Caco-2 (cell line): ENCODE data around the gene ZNF367. TPM values are rescaled to one million over a fixed set of nuclear protein-coding genes. Genes with fewer than 3 reads are reported as not detected.
A peak's percentile ranks its signal among the peaks of the same experiment; 100 is the strongest.

ENCODE experiments used
- BruUV-seq: library from RNA; stranded (reverse); fragments of 400-500 nt; replicated peaks from 2 replicates; lab custom pipeline; 2021; lab: Mats Ljungman, UMichigan
- CTCF ChIA-PET: fragments of 300-600 bp; sonication (Branson Sonifier 250); formaldehyde crosslinking; loops from one replicate; lab custom pipeline; 2022; ENCODE audit warnings: antibody characterized with exemption; lab: Charles Lee
- POLR2A ChIA-PET: fragments of 300-600 bp; sonication (Branson Sonifier 250); formaldehyde crosslinking; loops from one replicate; lab custom pipeline; 2022; ENCODE audit warnings: antibody characterized with exemption; lab: Charles Lee
- DNase-seq, 2 experiments: peaks; one replicate each; pipeline versions ENCODE4 v3.0.0 to v3.0.0-alpha.2; 2020 to 2022
- H3K27me3 ChIP-seq: replicated peaks from 2 replicates; pipeline ENCODE4 v1.6.0; 2011; ENCODE audit warnings: low read length; ENCODE audit not compliant: control insufficient read depth, insufficient read depth
- H3K36me3 ChIP-seq: 2 replicates; pipeline ENCODE4 v1.5.1; 2011; ENCODE audit warnings: low read length; ENCODE audit not compliant: control insufficient read depth, insufficient read depth
- H3K4me1 ChIP-seq: fragments of 250-450 bp; sonication (Bioruptor Pico); 2 replicates; pipeline ENCODE4 v1.5.1; 2020; ENCODE audit warnings: mild to moderate bottlenecking
- H3K4me3 ChIP-seq: 2 replicates; pipeline ENCODE4 v1.5.1; 2011; ENCODE audit warnings: low read depth, mild to moderate bottlenecking, control low read depth, low read length
- H3K9me3 ChIP-seq: fragments of 250-450 bp; sonication (Bioruptor Pico); 2 replicates; pipeline ENCODE4 v1.5.1; 2020; ENCODE audit warnings: mild to moderate bottlenecking, moderate library complexity
- H3K27ac Mint-ChIP-seq: one replicate; pipeline ENCODE4 v1.8.0; 2022; ENCODE audit warnings: mixed read lengths; ENCODE audit not compliant: unreplicated experiment
- H3K27me3 Mint-ChIP-seq: one replicate; pipeline ENCODE4 v1.8.0; 2022; ENCODE audit warnings: mixed read lengths; ENCODE audit not compliant: insufficient read depth, unreplicated experiment
- H3K36me3 Mint-ChIP-seq: one replicate; pipeline ENCODE4 v1.8.0; 2022; ENCODE audit warnings: mild to moderate bottlenecking, mixed read lengths; ENCODE audit not compliant: insufficient read depth, unreplicated experiment
- H3K4me1 Mint-ChIP-seq: one replicate; pipeline ENCODE4 v1.8.0; 2022; ENCODE audit warnings: low read depth, mixed read lengths; ENCODE audit not compliant: unreplicated experiment
- H3K4me3 Mint-ChIP-seq: one replicate; pipeline ENCODE4 v1.8.0; 2022; ENCODE audit warnings: mild to moderate bottlenecking, moderate library complexity, mixed read lengths; ENCODE audit not compliant: unreplicated experiment
- H3K9me3 Mint-ChIP-seq: one replicate; pipeline ENCODE4 v1.8.0; 2022; ENCODE audit warnings: mixed read lengths; ENCODE audit not compliant: unreplicated experiment
- CTCF ChIP-seq, 2 experiments: fragments of 200-600 bp in 1 of 2; IDR thresholded peaks; 1 replicate in 1 of 2; 2 replicates in 1 of 2; pipeline versions ENCODE4 v1.5.1 to v1.8.0; 2011 to 2022; ENCODE audit warnings: antibody characterized with exemption in 1 of 2, control low read depth in 1 of 2, inconsistent platforms in 1 of 2, low read depth in 1 of 2, low read length in 1 of 2, mild to moderate bottlenecking in 1 of 2, moderate library complexity in 1 of 2; ENCODE audit not compliant: insufficient read depth in 1 of 2, severe bottlenecking in 1 of 2, unreplicated experiment in 1 of 2
- intact Hi-C: fragments of 100-400 bp; cut with micrococcal nuclease; formaldehyde crosslinking; loops from one replicate; pipeline ENCODE4 v1.10.0; 2022; ENCODE audit not compliant: unreplicated experiment
- total RNA-seq: library from RNA; stranded (reverse); gene quantifications from 2 replicates; pipeline ENCODE4 v1.2.3, GENCODE V29; 2022

The ZNF367 gene
- total RNA-seq, 1 experiment from 2014 or later, result 10.0 TPM

- Mint-ChIP-seq H3K27ac (no peak overlapping the region), H3K27me3 (no peaks in the 10 kb centered on the region), H3K4me1 (no peaks in the 10 kb centered on the region), H3K9me3 (no peaks in the 10 kb centered on the region), H3K36me3 (peaks cover 37% of the 10 kb centered on the region), H3K4me3 (no peak overlapping the region)
- DNase-seq, result no peak
- TF ChIP-seq CTCF (IDR thresholded peaks at IDR 0.05; ENCODE audit: insufficient read depth in 1 of 2, low read depth in 1 of 2, low read length in 1 of 2, severe bottlenecking in 1 of 2, unreplicated experiment in 1 of 2), result no peak
- CTCF ChIA-PET, result no interaction called here
- H3K27me3 ChIP-seq, result no peaks in the 10 kb centered on the region
- H3K4me1 ChIP-seq, result peaks cover 26% of the 10 kb centered on the region
- POLR2A ChIA-PET, result no interaction called here
- no peak overlapping the region for H3K4me3 ChIP-seq
- no peaks in the 10 kb centered on the region for H3K9me3 ChIP-seq
- H3K36me3 ChIP-seq, result peaks cover 2% of the 10 kb centered on the region; the same call in 1 of the 2 replicates
- intact Hi-C loops, result no loop called here
- no TSS peak for BruUV-seq
These were observed 69.9 kb downstream of the ZNF367 start for GRCh38 chr9:96348261-96348660.

- no TSS peak for BruUV-seq
- intact Hi-C loops, result no loop called here
- no peak for TF ChIP-seq CTCF (IDR thresholded peaks at IDR 0.05; ENCODE audit: insufficient read depth in 1 of 2, low read depth in 1 of 2, low read length in 1 of 2, severe bottlenecking in 1 of 2, unreplicated experiment in 1 of 2)
- Mint-ChIP-seq H3K27ac (peak overlapping the region; percentile 50), H3K9me3 (no peaks in the 10 kb centered on the region), H3K4me3 (no peak overlapping the region), H3K27me3 (no peaks in the 10 kb centered on the region), H3K36me3 (peaks cover 41% of the 10 kb centered on the region), H3K4me1 (no peaks in the 10 kb centered on the region)
- Histone ChIP-seq H3K9me3 (no peaks in the 10 kb centered on the region), H3K4me3 (no peak overlapping the region), H3K4me1 (peaks cover 41% of the 10 kb centered on the region), H3K27me3 (no peaks in the 10 kb centered on the region), H3K36me3 (peaks cover 5% of the 10 kb centered on the region)
- DNase-seq, result no peak
- ChIA-PET POLR2A (no interaction called here), CTCF (no interaction called here)
These were observed 72.6 kb downstream of the ZNF367 start for GRCh38 chr9:96345551-96345950.

GRCh38 chr9:96344458-96345180, 73.6 kb downstream of the ZNF367 start:
- intact Hi-C loops, result loop anchor here (1.0 kb wide), 1 partner anchor 33 kb away; no protein-coding TSS in a partner anchor
- TF ChIP-seq CTCF (IDR thresholded peaks at IDR 0.05; ENCODE audit: insufficient read depth in 1 of 2, low read depth in 1 of 2, low read length in 1 of 2, severe bottlenecking in 1 of 2, unreplicated experiment in 1 of 2), result no peak
- no peak overlapping the region for H3K27ac Mint-ChIP-seq
- Histone ChIP-seq H3K27me3 (no peaks in the 10 kb centered on the region), H3K4me1 (peaks cover 48% of the 10 kb centered on the region), H3K36me3 (peaks cover 5% of the 10 kb centered on the region), H3K9me3 (no peaks in the 10 kb centered on the region), H3K4me3 (no peak overlapping the region)
- H3K27me3 Mint-ChIP-seq, result no peaks in the 10 kb centered on the region
- H3K9me3 Mint-ChIP-seq, result no peaks in the 10 kb centered on the region
- CTCF ChIA-PET, result interaction anchor here (0.6 to 1.0 kb wide), 6 partner anchors 17 to 1289 kb away, joined by 3 to 9 read pairs (median 5); partner anchors contain the start of gene NCBP1
- H3K36me3 Mint-ChIP-seq, result peaks cover 49% of the 10 kb centered on the region
- BruUV-seq, result no TSS peak
- H3K4me1 Mint-ChIP-seq, result peaks cover 7% of the 10 kb centered on the region
- no peak overlapping the region for H3K4me3 Mint-ChIP-seq
- DNase-seq, result peak; percentile 74 to 91
- POLR2A ChIA-PET, result interaction anchor here (0.6 to 0.7 kb wide), 4 partner anchors 34 to 511 kb away, joined by 6 to 11 read pairs (median 10); no protein-coding TSS in a partner anchor
